Measurements from ENCODE around the gene LHX5. TPM values are rescaled to one million over a fixed set of nuclear protein-coding genes. Genes with fewer than 3 reads are reported as not detected.

LHX5 gene
- polyA plus RNA-seq, 1 donor = not detected

DNA sequence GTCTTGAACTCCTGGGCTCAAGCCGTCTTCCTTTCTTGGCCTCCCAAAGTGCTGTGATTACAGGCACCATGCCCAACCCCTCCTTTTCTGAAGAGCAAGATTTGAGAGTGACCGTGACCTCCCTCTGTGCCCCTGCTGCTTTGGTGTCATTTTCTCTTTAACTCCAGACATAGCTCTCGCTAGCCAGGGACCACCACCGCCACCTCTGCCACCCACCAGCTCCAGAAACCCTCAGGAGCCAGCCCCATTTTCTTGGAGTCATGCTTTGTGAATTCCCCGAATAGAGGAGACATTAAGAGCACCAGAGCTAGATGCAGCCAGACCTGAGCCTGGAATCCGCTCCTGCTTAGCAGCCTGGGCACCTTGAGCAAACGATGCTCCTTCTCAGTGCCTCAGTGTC is 31.3 kb downstream of the LHX5 start:
- no peak for DNase-seq (ENCODE audit: low read depth)

DNA sequence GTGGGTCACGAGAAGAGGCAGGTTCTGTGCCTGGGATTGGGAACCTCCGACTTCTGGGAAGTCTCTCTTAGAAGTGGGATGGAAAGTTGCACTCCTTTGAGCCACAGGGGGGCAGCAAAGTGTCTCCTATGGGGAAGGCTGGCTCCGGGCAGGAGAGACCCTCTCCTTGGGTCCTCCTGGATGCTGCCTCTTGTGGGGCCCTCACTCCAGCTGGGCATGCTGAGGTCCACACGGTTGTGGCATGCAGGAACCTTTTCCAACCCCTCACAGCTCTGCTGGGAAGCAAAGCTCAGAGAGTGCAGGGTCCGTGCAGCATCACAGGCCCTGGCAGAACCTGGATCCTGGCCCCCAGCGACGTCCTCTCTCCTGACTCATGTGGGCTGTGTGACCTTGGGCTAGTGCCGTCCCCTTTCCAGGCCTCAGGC is 32.1 kb downstream of the LHX5 start:
- no peak for DNase-seq (ENCODE audit: low read depth)

DNA sequence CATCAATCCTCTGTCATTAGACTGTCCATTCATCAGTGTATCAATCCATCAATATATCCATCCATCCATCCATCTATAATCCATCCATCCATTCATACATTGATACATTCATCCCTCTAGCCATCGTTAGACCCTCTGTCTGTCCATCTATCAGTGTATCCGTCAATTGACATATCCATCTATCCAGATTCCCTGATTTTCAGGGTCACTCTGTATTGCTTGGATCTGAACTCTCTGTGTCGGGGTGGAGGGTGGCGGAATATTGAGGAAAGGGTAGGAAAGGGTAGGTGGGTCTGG is 32.4 kb downstream of the LHX5 start:
- DNase-seq (ENCODE audit: low read depth) = no peak

DNA sequence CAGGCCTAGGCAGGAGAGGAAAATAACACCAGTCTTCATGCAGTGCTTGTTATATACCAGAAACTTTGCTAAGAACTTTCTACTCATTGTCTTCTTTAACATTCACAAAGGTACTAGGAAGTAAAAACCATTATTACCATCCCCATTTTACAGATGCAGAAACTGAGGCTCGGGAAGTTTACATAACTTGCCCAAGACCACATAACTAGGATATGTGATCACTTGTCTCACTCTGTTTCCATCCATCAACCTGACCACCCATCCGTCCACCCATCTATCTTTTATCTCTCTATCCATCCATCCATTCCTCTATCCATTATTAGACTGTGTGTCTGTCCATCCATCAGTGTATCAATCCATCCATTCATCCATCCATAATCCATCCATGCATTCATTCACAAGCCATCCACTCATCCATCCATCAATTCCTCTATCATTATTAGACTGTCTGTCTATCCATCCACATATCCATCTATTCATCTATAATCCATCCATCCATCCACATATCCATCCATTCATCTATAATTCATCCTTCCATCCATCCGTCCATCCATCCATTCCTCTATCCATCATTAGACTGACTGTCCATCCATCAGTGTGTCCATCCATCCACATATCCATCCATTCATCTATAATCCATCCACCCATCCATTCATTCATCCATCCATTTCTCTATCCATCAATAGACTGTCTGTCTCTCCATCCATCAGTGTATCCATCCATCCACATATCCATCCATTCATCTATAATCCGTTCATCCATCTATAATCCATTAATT is 33.0 kb downstream of the LHX5 start:
- DNase-seq (ENCODE audit: low read depth) = no peak

DNA sequence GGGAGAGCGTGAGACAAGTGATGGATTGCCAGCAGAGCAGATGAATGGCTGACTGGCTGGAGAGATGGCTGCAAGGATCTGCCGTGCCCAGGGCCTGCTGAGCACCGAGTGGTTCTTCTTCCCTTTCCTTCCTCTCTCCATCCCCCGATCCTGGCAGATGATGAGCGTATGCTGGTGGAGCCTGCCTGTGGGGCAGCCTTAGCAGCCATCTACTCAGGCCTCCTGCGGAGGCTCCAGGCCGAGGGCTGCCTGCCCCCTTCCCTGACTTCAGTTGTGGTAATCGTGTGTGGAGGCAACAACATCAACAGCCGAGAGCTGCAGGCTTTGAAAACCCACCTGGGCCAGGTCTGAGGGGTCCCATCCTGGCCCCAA is 34.0 kb downstream of the LHX5 start:
- DNase-seq (ENCODE audit: low read depth) = no peak

DNA sequence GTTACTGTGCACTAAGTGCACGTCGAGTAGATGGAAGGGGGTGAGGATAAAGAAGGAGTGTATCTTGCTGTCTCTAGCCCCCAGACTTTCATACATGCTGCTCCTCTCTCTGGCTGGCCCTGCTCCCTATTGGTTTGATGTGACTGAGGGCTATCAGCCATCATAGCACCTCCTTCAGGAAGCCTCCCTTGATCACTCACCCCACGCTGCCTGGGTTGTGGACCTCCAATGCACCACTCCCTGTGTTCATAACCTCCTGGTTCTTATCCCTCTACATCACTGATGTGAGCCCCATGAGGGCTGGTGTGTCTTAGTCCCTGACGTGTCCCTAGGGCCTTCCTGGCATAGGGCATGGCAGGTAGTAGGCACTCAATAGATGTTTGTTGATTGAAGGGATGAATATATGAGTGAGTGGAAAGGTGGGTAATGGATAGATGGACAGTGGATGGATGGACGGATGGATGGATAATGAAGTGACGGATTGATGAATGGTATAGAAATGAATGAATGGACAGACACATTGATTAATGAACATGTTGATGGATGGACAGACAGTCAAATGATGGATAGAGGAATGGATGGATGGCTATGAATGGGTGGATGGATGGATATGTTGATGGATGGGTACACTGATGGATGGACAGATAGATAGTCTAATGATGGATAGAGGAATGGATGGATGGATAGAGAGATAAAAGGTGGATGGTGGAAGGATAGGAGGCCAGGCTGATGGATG is 34.5 kb downstream of the LHX5 start:
- no peak for DNase-seq (ENCODE audit: low read depth)

DNA sequence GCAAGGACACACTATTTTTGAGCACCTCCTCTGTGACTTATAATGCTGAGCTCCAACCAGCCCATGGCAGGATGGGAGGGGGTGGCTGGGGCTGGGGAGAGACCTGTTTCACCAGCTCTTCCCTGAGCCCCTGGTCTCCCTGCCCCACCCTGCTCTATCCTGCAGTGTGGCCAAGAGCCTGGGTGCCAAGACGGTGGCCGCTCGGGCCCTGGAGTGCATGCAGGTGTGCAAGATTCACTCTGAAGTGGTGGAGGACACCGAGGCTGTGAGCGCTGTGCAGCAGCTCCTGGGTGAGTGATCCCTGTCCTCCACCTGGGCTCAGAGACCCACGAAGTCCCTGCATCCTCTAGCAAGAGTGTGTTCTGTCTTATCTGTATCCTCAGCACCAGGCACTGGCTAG is 35.1 kb downstream of the LHX5 start:
- DNase-seq (ENCODE audit: low read depth) = no peak

DNA sequence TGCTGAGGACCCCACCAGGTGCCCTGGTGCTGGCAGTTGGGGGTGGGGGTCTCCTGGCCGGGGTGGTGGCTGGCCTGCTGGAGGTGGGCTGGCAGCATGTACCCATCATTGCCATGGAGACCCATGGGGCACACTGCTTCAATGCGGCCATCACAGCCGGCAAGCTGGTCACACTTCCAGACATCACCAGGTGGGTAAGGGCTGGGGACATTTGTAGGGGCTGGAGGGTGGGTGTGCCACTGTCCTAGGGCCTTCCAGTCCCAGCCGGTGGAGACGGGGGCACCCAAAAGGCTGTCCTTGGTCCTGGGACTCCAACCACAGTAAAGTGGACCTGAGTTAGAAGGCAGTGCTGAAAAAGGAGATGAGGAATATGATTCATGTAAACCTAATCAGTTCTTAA is 36.3 kb downstream of the LHX5 start:
- DNase-seq (ENCODE audit: low read depth) = no peak

DNA sequence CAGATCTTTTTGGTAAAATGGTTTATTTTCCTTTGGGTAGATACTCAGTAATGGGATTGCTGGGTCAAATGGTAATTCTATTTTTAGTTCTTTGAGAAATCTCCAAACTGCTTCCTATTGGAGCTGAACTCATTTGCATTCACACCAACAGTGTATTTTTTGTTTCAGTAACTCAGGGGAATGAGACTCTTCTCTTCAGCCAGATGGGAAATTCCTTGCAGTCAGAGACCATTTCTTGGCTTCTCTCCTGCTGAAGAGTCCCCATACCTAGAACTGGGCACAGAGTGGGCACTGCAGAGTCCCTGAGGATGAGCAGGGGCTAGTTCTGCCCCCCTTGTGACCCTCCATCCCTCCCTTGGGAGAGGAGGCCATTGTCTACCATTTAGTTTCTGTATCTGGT is 38.7 kb downstream of the LHX5 start:
- DNase-seq (ENCODE audit: low read depth) = no peak

DNA sequence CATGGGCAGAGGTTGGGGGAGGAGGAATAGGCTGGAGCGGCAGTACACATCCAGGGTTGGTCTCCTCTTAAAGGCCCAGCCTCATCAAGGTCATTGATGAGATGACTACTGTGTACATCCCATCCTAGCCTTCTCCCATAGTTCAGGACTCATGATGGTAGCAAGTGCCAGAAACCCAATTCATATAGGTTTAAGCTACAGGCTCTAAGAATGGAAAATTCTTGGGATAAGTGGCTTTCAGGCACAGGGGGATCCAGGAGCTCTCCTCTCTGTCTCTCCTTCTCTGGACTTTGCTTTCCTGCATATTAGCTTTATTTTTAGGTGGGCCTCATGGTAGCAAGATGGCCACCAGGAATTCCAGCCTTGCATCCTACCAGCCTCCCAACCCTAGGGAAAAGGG is 43.2 kb downstream of the LHX5 start:
- DNase-seq (ENCODE audit: low read depth) = no peak

DNA sequence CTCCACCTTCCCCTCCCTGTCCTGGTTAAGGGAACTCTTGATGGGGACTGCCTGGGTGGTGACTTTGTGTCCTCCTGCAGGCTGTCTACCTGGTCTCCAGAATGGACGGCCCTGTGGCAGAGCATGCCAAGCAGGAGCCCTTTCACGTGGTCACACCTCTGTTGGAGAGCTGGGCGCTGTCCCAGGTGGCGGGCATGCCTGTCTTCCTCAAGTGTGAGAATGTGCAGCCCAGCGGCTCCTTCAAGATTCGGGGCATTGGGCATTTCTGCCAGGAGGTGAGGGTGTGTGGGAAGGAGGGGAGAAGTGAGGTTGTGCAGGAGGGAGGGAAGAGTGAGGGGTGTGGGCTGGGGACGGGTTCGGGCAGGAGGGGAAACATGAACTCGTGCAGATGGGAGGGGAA is 43.8 kb downstream of the LHX5 start:
- DNase-seq (ENCODE audit: low read depth) = no peak

DNA sequence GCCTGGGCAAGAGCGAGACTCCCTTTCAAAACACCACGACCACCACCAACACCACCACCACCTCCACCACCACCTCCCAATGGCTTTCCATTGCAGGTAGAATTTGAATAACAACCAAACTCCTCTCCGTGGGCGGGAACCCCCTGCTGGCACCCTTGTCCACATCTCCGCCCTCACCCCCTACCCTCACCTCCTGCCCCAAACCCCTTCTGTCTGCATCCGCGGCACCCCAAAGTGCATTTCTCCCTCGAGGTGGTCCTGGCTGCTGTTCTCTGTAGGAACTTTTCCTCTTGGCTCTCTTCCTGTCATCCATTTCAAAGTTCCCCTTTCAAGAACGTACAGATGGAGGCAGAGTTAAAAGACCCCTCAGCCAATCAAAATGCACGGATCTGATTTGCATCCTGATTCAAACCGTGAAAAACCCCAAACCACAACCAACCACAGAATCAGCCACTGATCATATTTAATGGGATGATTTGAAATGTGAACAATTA is 45.7 kb downstream of the LHX5 start:
- no peak for DNase-seq (ENCODE audit: low read depth)

DNA sequence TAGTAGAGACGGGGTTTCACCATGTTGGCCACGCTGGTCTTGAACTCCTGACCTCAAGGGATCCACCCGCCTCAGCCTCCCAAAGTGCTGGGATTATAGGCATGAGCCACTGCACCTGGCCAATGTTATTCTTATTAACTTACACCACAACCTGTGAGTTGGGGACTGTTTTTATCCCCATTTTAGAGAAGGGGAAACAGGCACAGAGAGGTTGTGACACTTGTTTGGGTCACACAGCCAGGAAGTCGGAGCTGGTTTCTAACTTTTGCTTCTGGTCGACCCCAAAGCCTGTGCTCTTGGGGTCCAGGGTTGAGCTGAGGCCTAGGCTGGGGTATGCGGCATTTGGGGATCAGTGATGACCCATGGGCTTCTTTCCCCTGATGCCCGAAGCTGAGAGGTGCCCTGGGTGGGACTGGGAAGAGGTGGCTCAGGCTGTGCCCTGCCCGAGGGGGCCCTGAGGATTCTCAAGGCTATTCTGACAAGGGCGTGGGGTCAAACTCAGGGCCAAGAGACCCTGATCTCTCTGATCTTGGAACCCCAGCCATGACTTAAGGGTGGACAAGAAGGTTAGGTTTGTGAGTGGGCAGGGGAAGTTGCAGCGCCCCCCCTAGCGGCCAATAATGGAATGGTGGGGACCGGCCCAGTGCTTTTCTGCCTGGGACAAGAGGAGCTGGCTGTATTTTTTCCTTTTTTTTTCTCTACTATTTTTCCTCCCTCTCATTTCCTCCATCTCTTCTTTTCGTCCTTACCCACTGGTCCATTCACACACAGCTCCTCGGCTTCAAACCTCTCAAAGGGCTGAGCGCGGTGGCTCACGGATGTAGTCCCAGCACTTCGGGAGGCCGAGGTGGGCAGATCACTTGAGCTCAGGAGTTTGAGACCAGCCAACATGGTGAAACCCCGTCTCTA is 46.5 kb downstream of the LHX5 start:
- no peak for DNase-seq (ENCODE audit: low read depth)

DNA sequence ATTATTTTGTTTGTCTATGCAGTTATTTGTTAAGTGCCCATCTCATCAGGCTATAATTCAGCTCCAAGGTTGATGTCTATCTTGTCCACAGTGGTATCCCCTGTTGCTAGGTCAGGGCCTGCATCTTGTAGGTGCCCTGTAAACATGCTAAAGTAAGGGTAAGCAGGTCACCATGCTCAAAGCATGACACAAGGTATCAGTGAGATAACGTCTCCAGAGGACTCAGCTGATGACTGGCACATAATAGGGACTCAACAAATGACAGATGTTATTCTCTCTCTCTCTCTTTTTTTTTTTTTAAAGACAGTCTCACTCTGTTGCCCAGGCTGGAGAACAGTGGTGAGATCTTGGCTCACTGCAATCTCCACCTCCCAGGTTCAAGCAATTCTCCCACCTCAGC is 47.2 kb downstream of the LHX5 start:
- DNase-seq (ENCODE audit: low read depth) = no peak

DNA sequence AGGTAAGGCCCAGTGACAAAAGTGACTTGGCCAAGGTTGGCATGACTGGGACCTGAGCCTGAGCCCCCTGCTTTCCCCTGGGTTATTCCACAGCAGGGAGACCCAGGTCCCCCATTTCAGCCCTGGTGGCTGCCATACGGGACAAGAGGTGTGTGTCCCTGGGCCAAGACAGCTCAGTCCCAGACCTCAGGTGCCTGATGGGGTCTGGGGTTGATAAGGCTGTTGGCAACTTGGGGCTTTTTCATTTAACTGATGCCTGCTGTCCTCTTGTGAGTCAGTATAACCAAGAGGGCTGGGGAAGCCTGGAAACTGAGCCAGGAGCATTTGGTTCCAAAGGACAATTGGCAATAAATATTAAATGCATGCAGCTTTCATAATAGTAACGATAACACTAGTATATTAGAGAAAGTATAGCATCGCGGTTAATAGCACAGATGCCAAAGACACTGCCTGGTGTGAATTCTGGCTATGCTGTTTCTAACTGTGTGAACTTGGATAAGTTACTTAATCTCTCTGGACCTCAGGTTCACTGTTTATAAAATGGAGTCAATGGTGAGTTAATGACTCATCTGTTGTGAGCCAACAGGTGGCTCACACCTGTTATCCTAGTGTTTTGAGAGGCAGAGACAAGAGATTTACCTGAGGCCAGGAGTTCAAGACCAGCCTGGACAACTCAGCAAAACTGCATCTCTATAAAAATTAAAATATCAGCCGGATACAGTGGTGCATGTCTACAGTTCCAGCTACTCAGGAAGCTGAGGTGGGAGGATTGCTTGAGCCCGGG is 48.6 kb downstream of the LHX5 start:
- no peak for DNase-seq (ENCODE audit: low read depth)

DNA sequence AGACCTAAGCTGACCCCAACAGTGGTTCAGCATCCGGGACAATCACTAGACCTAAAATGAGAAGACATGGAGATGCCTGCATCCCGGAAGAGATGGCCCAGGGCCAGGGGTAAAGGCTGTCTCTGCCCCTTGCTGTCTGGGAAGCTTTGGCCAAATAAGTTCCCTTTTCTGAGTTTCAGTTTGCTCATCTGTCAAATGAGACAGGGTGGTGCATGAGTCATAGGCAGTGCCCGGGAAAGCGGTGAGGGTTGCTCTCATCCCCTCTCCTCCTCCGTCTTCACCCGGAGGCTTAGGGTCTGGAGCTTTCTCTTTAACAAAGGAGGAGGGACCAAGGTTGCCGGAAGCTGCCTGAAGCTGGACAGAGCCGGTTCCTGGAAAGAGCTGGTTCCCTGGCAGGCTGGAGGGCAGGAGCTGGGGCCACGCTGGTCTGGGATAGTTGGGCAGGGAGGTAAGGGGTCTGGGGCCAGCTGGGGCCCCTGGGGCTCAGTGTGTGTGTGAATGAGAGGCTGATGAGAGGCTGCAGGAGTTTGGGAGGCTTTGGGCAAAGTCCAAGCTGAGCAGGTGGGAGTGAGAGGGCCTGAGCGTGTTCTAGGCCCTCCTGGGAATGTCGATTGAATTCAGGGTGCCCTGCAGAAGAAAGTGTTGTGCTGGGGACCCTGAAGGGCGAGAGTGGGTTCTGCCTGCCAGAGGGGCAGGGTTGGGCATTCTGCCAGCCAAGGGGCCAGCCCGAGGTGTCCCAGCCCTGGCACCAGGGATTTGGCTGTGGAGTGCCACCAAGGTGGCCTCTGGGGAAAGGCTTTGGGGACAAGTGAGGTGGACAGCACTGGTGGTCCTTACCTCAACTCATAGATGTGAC is 49.4 kb downstream of the LHX5 start, which contains the start of gene SDSL:
TSS of gene SDSL (plus strand) at position 351 of the 856 bp plus-strand sequence. CDS start 5,603 bp downstream, outside the sequence.
- no peak for DNase-seq (ENCODE audit: low read depth)

DNA sequence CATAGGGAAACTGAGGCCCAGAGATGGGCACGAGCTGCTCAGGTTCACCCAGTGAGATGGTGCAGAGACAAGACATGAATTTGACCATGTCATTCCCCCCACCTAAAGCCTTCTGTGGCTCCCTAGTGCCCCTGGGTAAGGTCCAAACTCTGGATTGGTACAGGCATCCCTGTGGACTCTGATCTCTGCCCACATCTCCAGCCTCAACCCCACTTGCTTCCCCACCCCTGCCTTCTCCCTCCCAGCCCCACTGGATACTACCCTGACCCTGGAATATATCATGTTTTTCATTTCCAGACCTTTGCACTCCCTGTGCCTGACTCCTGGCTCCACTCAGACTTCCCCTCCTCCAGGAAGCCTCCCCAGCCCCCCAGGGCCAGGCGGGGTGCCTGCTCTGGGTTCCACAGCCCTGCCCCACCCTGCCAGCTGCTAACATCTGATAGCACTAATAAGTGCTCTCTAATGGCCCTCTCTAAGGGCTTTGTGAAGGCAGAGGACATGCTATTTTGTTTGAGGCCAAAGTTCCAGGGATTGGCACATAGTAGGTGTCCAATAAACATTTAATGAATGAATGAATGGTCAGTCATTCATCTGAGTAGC is 50.6 kb downstream of the LHX5 start:
- no peak for DNase-seq (ENCODE audit: low read depth)

DNA sequence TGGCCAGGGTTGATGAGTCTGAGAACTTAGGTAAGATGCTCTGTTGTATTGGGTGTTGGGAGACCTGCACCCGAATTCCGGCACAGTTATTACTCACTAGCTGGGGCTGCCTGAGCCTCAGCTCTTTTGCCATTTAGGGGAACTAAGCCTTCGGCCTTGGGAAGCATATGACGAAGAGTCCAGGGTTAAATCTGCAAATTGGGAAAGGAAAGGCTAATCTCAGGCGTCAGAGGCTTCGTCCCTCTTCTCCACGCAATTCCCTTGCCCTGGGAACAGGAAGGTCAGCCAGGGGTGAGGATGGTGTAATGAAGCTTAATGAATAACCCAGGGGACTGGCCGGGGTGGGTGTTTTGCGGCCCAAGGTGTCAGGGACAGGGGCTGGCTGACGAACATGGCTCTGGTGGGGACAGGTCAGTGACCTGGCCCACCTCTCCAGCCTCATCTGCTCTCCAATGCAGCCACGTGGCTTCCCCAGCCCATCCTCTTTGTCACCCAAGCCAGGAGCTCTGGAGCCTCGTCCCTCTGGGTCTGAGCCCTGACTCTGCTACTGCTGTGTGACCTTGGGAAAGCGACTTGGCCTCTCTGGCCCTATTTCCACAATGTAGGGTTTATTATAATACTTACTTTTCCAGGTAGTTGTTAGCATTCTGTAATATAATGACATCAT is 53.3 kb downstream of the LHX5 start:
- DNase-seq (ENCODE audit: low read depth) = no peak

DNA sequence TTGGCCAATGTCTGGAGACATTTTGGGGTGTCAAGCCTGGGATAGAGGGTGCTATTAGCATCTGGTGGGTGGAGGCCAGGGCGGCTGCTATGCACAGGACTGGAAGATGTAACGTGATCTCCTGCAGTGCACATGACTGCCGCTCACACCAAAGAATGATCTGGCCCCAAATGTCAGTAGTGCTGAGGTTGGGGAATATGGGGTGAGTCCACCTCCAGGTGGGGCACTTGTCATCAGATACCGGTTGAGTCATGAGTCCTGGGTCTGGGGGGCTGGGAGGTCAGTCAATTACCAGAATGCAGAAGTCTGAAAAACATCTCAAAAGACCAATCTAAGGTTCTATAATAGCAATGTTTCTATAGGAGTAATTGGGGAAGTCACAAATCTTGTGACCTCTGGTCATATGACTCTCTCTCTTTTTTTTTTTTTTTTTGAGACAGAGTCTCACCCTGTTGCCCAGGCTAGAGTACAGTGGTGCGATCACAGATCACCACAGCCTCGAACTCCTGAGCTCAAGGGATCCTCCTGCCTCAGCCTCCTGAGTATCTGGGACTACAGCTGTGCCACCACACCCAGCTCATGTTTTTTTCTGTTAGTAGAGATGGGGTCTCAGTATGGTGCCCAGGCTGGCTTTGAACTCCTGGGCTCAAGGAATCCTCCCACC is 55.4 kb downstream of the LHX5 start:
- DNase-seq (ENCODE audit: low read depth) = no peak

Data from forelimb muscle (tissue), 1 donor.